ENCODE data around the gene DOP1A. TPM values are rescaled to one million over a fixed set of nuclear protein-coding genes. Genes with fewer than 3 reads are reported as not detected.

The DOP1A gene
- polyA plus RNA-seq, 1 of the 3 experiments (the other 2 are of a cell fraction) = 3.4 TPM

DNA sequence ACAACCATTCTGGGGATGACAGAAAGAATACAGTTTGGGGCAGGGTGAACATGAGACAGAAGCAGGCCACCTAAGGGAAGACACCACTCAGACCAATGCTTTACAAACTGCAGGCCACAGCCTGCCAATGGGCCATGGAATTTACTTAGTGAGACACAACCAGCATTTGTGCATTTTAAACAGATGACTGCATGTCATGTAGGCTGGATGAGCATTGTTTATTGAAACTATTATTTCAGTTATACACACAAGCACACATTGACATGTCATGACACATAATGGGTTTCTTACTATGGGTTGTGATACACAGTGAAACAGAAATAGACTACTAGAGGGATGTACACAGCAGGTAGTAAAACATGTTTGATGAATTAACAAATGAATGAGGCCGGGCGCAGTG, 117.6 kb downstream of the DOP1A start:
- CTCF ChIA-PET = interaction anchor here (6.6 kb wide), 1 partner anchor 119 kb away, joined by 34 read pairs; the partner anchor contains the start of genes DOP1A and UBE3D
- peaks cover 82 to 84% of the 10 kb centered on the region in 2 experiments for H3K36me3 ChIP-seq (replicated peaks in 1 of 2; ENCODE audit: control insufficient read depth in 1 of 2, insufficient read depth in 2 of 2, low read length in 1 of 2)
- DNase-seq = no peak

DNA sequence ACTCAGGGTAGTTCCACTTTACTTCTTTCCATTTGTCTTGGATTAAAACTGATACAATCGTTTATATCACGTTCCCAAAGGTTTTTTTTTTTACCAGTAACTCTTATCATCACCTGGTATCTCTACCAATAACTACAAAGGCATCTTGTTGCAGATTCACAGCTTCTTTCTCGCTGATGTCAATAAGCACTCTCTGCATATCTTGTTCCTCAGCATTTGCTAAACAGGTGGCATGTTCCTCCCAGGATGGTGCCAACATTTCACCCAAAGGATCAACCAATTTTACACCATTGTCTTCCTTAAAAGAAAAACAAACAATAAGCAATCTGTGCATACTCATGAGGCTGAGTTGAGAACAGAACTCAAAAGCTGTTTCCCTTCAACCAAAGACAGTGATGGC, 121.0 kb downstream of the DOP1A start:
- H2AFZ ChIP-seq (ENCODE audit: low read depth) = no peak overlapping the region
- no peak for DNase-seq
- H3K9me3 ChIP-seq = no peaks in the 10 kb centered on the region
- no peak overlapping the region for H3K4me3 ChIP-seq (ENCODE audit: low read depth in 2 of 2, low read length in 1 of 2)
- H3K4me1 ChIP-seq (ENCODE audit: control insufficient read depth in 1 of 2, insufficient read depth in 2 of 2, low read depth in 1 of 2, low read length in 1 of 2) = peaks cover 3 to 10% of the 10 kb centered on the region in 2 experiments; a peak in 2 of 4 replicates
- H3K9me2 ChIP-seq = no peaks in the 10 kb centered on the region
- H3K4me2 ChIP-seq = no peak overlapping the region
- peaks cover 59 to 67% of the 10 kb centered on the region in 2 experiments for H3K36me3 ChIP-seq (replicated peaks in 1 of 2; ENCODE audit: control insufficient read depth in 1 of 2, insufficient read depth in 2 of 2, low read length in 1 of 2)
- no peak overlapping the region for H3K27ac ChIP-seq (ENCODE audit: low read depth in 2 of 2, low read length in 1 of 2)
- H3F3A ChIP-seq (replicated peaks; ENCODE audit: insufficient read depth) = peaks cover 22% of the 10 kb centered on the region
- no peak overlapping the region for H3K9ac ChIP-seq
- POLR2A ChIA-PET = no interaction called here
- peaks cover 24% of the 10 kb centered on the region for H4K20me1 ChIP-seq (ENCODE audit: insufficient read depth)
- no peaks in the 10 kb centered on the region for H3K27me3 ChIP-seq (ENCODE audit: insufficient read depth)
- peaks cover 80% of the 10 kb centered on the region for H3K79me2 ChIP-seq (ENCODE audit: insufficient read depth)
- CTCF ChIA-PET = interaction anchor here (1.0 to 6.6 kb wide), 4 partner anchors 27 to 324 kb away, joined by 3 to 34 read pairs (median 4); partner anchors contain the start of genes DOP1A, PRSS35 and UBE3D
- 63% methylated on average over 3 of the region's 3 CpGs for WGBS (ENCODE audit: low lambda C conversion rate)
- TF ChIP-seq GABPA (IDR thresholded peaks at IDR 0.05; ENCODE audit: low read depth) (no peak), NRF1 (IDR thresholded peaks at IDR 0.05; ENCODE audit: low read depth, low read length) (no peak), FOSL2 (IDR thresholded peaks at IDR 0.05; ENCODE audit: borderline replicate concordance, low read depth) (no peak), MEF2A (IDR thresholded peaks at IDR 0.05; ENCODE audit: borderline replicate concordance, low read depth) (no peak), YY1 (IDR thresholded peaks at IDR 0.05; ENCODE audit: low read depth) (no peak), FOXM1 (IDR thresholded peaks at IDR 0.05; ENCODE audit: low read depth) (no peak), TAF1 (IDR thresholded peaks at IDR 0.05; ENCODE audit: borderline replicate concordance, low read depth, low read length) (no peak), NFIC (IDR thresholded peaks at IDR 0.05; ENCODE audit: borderline replicate concordance) (no peak), JUND (IDR thresholded peaks at IDR 0.05) (no peak), POLR2AphosphoS5 (IDR thresholded peaks at IDR 0.05; ENCODE audit: low read depth, low read length) (no peak), RFX5 (IDR thresholded peaks at IDR 0.05; ENCODE audit: low read length) (no peak), RXRA (IDR thresholded peaks at IDR 0.05; ENCODE audit: borderline replicate concordance, low read depth) (no peak)
- TF ChIP-seq, protein P1, sequence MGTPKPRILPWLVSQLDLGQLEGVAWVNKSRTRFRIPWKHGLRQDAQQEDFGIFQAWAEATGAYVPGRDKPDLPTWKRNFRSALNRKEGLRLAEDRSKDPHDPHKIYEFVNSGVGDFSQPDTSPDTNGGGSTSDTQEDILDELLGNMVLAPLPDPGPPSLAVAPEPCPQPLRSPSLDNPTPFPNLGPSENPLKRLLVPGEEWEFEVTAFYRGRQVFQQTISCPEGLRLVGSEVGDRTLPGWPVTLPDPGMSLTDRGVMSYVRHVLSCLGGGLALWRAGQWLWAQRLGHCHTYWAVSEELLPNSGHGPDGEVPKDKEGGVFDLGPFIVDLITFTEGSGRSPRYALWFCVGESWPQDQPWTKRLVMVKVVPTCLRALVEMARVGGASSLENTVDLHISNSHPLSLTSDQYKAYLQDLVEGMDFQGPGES (IDR thresholded peaks at IDR 0.05; ENCODE audit: low read depth, low read length) = no peak

More for the DNA sequence above, 117.6 kb downstream of the DOP1A start:
- no peak for TF ChIP-seq FOXM1 (IDR thresholded peaks at IDR 0.05; ENCODE audit: low read depth)
- TF ChIP-seq RCOR1 (IDR thresholded peaks at IDR 0.05; ENCODE audit: low read length) = no peak
- no peak for TF ChIP-seq TCF12 (IDR thresholded peaks at IDR 0.05)
- TF ChIP-seq, protein P2, sequence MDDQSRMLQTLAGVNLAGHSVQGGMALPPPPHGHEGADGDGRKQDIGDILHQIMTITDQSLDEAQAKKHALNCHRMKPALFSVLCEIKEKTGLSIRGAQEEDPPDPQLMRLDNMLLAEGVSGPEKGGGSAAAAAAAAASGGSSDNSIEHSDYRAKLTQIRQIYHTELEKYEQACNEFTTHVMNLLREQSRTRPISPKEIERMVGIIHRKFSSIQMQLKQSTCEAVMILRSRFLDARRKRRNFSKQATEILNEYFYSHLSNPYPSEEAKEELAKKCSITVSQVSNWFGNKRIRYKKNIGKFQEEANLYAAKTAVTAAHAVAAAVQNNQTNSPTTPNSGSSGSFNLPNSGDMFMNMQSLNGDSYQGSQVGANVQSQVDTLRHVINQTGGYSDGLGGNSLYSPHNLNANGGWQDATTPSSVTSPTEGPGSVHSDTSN (IDR thresholded peaks at IDR 0.05) = no peak
- no peak for TF ChIP-seq ELF1 (IDR thresholded peaks at IDR 0.05)
- TF ChIP-seq YY1 (IDR thresholded peaks at IDR 0.05; ENCODE audit: low read depth) = no peak
- TF ChIP-seq, protein P3, sequence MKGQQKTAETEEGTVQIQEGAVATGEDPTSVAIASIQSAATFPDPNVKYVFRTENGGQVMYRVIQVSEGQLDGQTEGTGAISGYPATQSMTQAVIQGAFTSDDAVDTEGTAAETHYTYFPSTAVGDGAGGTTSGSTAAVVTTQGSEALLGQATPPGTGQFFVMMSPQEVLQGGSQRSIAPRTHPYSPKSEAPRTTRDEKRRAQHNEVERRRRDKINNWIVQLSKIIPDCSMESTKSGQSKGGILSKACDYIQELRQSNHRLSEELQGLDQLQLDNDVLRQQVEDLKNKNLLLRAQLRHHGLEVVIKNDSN (IDR thresholded peaks at IDR 0.05; ENCODE audit: borderline replicate concordance, low read depth) = no peak
- TF ChIP-seq TAF1 (IDR thresholded peaks at IDR 0.05; ENCODE audit: borderline replicate concordance, low read depth, low read length) = no peak
- no peak for TF ChIP-seq FOSL2 (IDR thresholded peaks at IDR 0.05; ENCODE audit: borderline replicate concordance, low read depth)
- TF ChIP-seq NFIC (IDR thresholded peaks at IDR 0.05; ENCODE audit: borderline replicate concordance) = no peak
- TF ChIP-seq EP300 (IDR thresholded peaks at IDR 0.05; ENCODE audit: borderline replicate concordance in 1 of 2, low read depth in 1 of 2, low read length in 1 of 2) = no peak
- TF ChIP-seq RFX5 (IDR thresholded peaks at IDR 0.05; ENCODE audit: low read length) = no peak
- TF ChIP-seq, protein P4, sequence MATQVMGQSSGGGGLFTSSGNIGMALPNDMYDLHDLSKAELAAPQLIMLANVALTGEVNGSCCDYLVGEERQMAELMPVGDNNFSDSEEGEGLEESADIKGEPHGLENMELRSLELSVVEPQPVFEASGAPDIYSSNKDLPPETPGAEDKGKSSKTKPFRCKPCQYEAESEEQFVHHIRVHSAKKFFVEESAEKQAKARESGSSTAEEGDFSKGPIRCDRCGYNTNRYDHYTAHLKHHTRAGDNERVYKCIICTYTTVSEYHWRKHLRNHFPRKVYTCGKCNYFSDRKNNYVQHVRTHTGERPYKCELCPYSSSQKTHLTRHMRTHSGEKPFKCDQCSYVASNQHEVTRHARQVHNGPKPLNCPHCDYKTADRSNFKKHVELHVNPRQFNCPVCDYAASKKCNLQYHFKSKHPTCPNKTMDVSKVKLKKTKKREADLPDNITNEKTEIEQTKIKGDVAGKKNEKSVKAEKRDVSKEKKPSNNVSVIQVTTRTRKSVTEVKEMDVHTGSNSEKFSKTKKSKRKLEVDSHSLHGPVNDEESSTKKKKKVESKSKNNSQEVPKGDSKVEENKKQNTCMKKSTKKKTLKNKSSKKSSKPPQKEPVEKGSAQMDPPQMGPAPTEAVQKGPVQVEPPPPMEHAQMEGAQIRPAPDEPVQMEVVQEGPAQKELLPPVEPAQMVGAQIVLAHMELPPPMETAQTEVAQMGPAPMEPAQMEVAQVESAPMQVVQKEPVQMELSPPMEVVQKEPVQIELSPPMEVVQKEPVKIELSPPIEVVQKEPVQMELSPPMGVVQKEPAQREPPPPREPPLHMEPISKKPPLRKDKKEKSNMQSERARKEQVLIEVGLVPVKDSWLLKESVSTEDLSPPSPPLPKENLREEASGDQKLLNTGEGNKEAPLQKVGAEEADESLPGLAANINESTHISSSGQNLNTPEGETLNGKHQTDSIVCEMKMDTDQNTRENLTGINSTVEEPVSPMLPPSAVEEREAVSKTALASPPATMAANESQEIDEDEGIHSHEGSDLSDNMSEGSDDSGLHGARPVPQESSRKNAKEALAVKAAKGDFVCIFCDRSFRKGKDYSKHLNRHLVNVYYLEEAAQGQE (IDR thresholded peaks at IDR 0.05; ENCODE audit: low read depth, low read length) = no peak
- peaks cover 33% of the 10 kb centered on the region for H3F3A ChIP-seq (replicated peaks; ENCODE audit: insufficient read depth)
- no peaks in the 10 kb centered on the region for H3K9me3 ChIP-seq
- H3K4me1 ChIP-seq (ENCODE audit: control insufficient read depth in 1 of 2, insufficient read depth in 2 of 2, low read depth in 1 of 2, low read length in 1 of 2) = peaks cover 0 to 24% of the 10 kb centered on the region in 2 experiments; a peak in 2 of 4 replicates
- H3K4me3 ChIP-seq (ENCODE audit: low read depth in 2 of 2, low read length in 1 of 2) = no peak overlapping the region
- peak overlapping the region in 1 of 2 experiments; percentile 90; a peak in 1 of 4 replicates for H3K27ac ChIP-seq (ENCODE audit: low read depth in 2 of 2, low read length in 1 of 2)
- no peaks in the 10 kb centered on the region for H3K9me2 ChIP-seq
- H3K9ac ChIP-seq = no peak overlapping the region
- no peaks in the 10 kb centered on the region for H3K27me3 ChIP-seq (ENCODE audit: insufficient read depth)
- H2AFZ ChIP-seq (ENCODE audit: low read depth) = no peak overlapping the region
- POLR2A ChIA-PET = no interaction called here
- WGBS (ENCODE audit: low lambda C conversion rate) = 100% methylated on average over 2 of the region's 2 CpGs
- H3K79me2 ChIP-seq (ENCODE audit: insufficient read depth) = peaks cover 75% of the 10 kb centered on the region
- H4K20me1 ChIP-seq (ENCODE audit: insufficient read depth) = peaks cover 18% of the 10 kb centered on the region
- H3K4me2 ChIP-seq = no peak overlapping the region

Measured in SK-N-SH (cell line).